ES-I3 (cell line): ENCODE data around the gene RBM17.
"Not testable (repeated sequence)": the region's sequence is repeated elsewhere in the genome, so short reads cannot be mapped to it uniquely, and the experiment has no call there.

ENCODE experiments used
- H3K36me3 ChIP-seq: 2 replicates; pipeline ENCODE4 v1.6.1; 2013; ENCODE audit warnings: mild to moderate bottlenecking, low read length, control low read depth, moderate library complexity; ENCODE audit not compliant: insufficient read depth
- H3K4me1 ChIP-seq: 2 replicates; pipeline ENCODE4 v1.6.1; 2013; ENCODE audit warnings: mild to moderate bottlenecking, control low read depth, low read length; ENCODE audit not compliant: insufficient read depth
- H3K9ac ChIP-seq: 2 replicates; pipeline ENCODE4 v1.6.1; 2013; ENCODE audit warnings: low read depth, mild to moderate bottlenecking, low read length, moderate library complexity
- H3K9me3 ChIP-seq: 2 replicates; pipeline ENCODE4 v1.6.1; 2013; ENCODE audit warnings: mild to moderate bottlenecking, low read length, moderate library complexity; ENCODE audit not compliant: control insufficient read depth, insufficient read depth

The RBM17 gene

DNA sequence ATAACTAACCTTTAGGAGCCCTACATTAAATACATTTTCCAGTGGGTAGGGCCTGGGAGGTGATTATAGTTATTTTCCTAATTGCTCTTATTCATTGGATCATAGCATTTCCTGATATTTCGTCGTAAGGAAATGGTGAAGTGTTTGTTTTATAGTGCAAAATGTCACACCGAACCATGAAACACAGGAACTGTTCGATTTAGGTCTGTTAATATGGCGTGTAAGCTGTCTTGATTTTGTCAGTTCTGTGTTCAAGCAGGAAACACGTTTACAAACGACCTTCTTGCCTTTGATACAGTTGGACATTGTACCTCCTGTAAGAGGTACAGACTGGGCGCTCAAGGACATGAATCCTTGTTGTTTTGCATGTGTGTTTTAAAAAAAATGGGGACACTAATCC is 14.8 kb downstream of the RBM17 start:
- Histone ChIP-seq H3K4me1 (peaks cover 29% of the 10 kb centered on the region), H3K9ac (no peak overlapping the region), H3K9me3 (no peaks in the 10 kb centered on the region), H3K36me3 (peaks cover 20% of the 10 kb centered on the region)

DNA sequence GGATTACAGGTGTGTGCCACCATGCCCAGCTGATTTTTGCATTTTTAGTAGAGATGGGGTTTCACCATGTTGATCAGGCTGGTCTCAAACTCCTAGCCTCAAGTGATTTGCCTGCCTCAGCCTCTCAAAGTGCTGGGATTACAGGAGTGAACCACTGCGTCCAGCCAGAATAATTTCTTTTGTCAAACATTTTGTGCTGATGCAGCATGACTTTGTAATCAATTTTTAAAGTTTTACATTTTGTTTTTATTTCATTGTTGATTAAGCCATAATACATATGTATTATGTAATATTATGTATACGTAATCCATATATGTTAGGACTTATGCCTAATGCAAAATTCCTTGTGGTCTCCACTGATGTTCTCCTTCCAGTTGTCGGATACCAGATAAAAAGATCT is 18.8 kb downstream of the RBM17 start:
- H3K36me3 ChIP-seq = peaks cover 41% of the 10 kb centered on the region
- H3K9me3 ChIP-seq = not testable (repeated sequence)

GRCh38 chr10:6108072-6108471 is 19.2 kb downstream of the RBM17 start:
- H3K9ac ChIP-seq = no peak overlapping the region
- peaks cover 41% of the 10 kb centered on the region for H3K36me3 ChIP-seq
- no peaks in the 10 kb centered on the region for H3K9me3 ChIP-seq
- H3K4me1 ChIP-seq = peaks cover 37% of the 10 kb centered on the region

More for the DNA sequence above, 18.8 kb downstream of the RBM17 start:
- not testable (repeated sequence) for H3K9ac ChIP-seq
- H3K4me1 ChIP-seq = peaks cover 37% of the 10 kb centered on the region

GRCh38 chr10:6108631-6109443 is 20.0 kb downstream of the RBM17 start:
- Histone ChIP-seq H3K36me3 (peaks cover 44% of the 10 kb centered on the region), H3K4me1 (peaks cover 33% of the 10 kb centered on the region), H3K9me3 (no peaks in the 10 kb centered on the region), H3K9ac (no peak overlapping the region)

DNA sequence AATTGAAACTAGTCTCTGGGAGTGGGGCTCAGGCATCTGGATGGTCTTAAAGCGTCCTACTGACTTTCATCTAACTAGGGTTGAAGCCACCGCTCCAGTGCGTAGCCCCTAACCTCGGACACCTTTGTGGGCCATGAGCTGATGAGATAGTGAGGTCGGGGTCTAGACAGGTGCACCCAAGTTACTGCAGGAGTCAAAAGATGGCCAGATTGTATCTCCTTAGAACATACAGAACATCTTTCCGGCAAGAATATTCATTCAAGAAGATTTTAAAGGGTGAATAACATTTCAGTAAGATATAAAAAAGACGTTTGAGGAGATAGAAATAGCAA is 20.6 kb downstream of the RBM17 start:
- no peaks in the 10 kb centered on the region for H3K9me3 ChIP-seq
- peaks cover 28% of the 10 kb centered on the region for H3K4me1 ChIP-seq
- H3K9ac ChIP-seq = no peak overlapping the region
- H3K36me3 ChIP-seq = peaks cover 44% of the 10 kb centered on the region

GRCh38 chr10:6110136-6110535 is 21.3 kb downstream of the RBM17 start:
- Histone ChIP-seq H3K4me1 (peaks cover 20% of the 10 kb centered on the region), H3K9ac (no peak overlapping the region), H3K36me3 (peaks cover 45% of the 10 kb centered on the region), H3K9me3 (no peaks in the 10 kb centered on the region)

DNA sequence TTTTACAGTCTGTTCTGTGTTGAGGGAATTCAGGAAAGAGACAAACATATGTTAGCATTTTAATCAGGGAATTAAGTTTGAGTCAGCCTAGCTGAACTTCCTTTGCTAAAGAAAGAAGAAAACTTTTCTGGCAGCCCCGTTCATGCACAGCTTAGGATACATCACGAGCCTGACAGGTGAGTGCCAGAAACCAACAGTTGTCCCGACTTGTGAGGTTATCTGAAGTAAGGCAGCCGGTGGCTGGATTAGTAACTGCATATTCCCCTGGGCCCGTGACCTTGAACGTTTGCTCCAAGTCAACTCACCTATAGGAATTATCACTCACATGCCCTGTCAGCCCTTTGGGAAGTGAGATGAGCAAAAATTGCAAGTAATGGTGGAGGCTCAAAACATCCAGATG is 24.1 kb downstream of the RBM17 start:
- peaks cover 50% of the 10 kb centered on the region for H3K36me3 ChIP-seq
- peaks cover 16% of the 10 kb centered on the region for H3K4me1 ChIP-seq
- H3K9ac ChIP-seq = no peak overlapping the region
- no peaks in the 10 kb centered on the region for H3K9me3 ChIP-seq

GRCh38 chr10:6114299-6114698 is 25.5 kb downstream of the RBM17 start:
- H3K36me3 ChIP-seq = peaks cover 50% of the 10 kb centered on the region
- H3K9me3 ChIP-seq = no peaks in the 10 kb centered on the region
- H3K4me1 ChIP-seq = peaks cover 2% of the 10 kb centered on the region; the same call in 1 of the 2 replicates
- no peak overlapping the region for H3K9ac ChIP-seq

DNA sequence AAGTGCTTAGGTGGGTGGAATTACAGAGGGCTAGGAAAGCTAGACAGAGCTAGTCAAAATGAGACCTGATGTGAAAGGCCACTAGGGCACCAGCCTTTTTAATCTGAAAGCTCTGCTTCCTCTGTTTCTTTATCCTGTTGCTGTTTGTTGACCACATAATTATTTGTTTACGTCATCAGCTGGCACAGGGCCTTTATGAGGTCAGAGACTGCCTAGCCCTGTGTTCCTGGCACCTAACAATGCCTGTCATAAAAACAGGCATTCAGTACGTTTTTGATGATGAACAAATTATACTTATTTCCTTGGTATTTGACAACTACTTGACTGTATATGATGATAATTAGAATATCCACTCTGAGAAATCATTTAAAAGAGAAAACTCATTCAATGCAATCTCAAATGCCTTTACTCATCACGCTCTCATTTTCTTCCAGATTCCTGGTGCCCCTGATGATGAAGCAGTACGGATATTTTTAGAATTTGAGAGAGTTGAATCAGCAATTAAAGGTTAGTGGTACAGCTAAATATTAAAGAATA is 26.0 kb downstream of the RBM17 start:
- no peaks in the 10 kb centered on the region for H3K9me3 ChIP-seq
- no peak overlapping the region for H3K9ac ChIP-seq
- H3K36me3 ChIP-seq = peaks cover 46% of the 10 kb centered on the region
- H3K4me1 ChIP-seq = no peaks in the 10 kb centered on the region

- no peaks in the 10 kb centered on the region for H3K9me3 ChIP-seq
- H3K4me1 ChIP-seq = no peaks in the 10 kb centered on the region
- H3K9ac ChIP-seq = no peak overlapping the region
- H3K36me3 ChIP-seq = peaks cover 40% of the 10 kb centered on the region
Observed at GRCh38 chr10:6115411-6115810, 26.6 kb downstream of the RBM17 start.

DNA sequence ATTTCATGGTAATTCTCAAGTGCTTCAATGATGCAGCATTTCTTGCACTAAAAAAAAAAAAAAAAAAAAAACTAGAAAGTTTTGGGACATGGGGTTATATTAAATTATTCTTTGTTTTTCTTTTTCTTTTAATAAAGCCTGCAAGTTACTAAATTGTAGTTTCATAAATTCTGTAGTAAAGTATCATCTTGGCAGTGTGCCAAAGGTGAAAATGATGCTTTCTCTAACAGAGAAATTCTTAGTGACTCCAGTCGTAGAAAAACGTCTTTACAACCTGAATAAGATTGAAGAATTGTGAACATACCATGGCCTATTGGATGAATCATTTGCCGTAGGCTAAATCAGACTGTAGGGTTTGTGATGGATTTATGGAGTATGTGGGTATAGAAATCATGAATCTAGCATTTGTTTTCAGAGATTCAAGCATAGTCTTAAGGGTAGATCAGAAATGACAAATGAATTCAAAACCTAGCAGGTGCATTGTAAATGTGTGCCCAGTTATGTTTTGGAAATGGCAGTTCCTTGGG is 27.1 kb downstream of the RBM17 start:
- H3K9ac ChIP-seq = no peak overlapping the region
- H3K4me1 ChIP-seq = no peaks in the 10 kb centered on the region
- peaks cover 36% of the 10 kb centered on the region for H3K36me3 ChIP-seq
- H3K9me3 ChIP-seq = no peaks in the 10 kb centered on the region

DNA sequence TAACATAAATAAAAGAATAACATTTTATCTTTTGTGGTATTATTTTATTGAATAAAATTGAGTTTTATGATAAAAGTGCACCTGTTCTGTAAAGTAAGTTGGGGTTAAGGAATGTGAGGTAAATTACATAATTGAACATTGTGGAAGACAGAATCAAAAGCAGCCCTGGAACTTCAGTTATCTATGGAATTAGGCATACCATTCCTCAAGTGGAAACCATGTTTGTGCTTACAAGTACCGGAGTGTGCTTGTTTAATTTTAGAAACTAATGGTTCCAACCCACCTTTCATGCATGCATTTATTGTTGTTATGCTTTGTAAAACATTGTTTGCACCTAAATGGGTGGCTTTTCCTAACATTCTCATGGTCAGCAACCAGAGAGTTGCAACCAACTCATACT is 28.0 kb downstream of the RBM17 start:
- Histone ChIP-seq H3K4me1 (no peaks in the 10 kb centered on the region), H3K9me3 (no peaks in the 10 kb centered on the region), H3K36me3 (peaks cover 34% of the 10 kb centered on the region), H3K9ac (no peak overlapping the region)

DNA sequence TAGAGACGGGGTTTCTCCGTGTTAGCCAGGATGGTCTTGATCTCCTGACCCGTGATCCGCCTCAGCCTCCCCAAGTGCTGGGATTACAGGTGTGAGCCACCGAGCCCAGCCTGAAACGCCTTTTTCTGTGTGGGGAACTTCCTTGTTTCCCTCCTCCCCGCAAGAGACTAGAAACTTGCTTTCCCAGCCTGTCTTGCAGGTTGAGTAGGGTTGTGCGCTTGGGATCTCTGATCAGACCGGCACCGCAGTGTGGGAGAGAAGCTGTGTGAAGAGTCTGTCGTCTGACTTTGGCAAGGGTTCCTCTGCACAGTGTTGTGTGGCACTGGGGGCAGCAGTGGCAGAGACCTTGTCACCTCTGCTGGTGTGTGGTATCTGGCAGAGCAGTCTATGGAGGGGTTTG is 28.9 kb downstream of the RBM17 start:
- Histone ChIP-seq H3K4me1 (no peaks in the 10 kb centered on the region), H3K9me3 (no peaks in the 10 kb centered on the region), H3K9ac (no peak overlapping the region), H3K36me3 (peaks cover 25% of the 10 kb centered on the region)

- Histone ChIP-seq H3K36me3 (peaks cover 9% of the 10 kb centered on the region), H3K9ac (no peak overlapping the region), H3K9me3 (no peaks in the 10 kb centered on the region), H3K4me1 (no peaks in the 10 kb centered on the region)
Observed at GRCh38 chr10:6119423-6119822, 30.6 kb downstream of the RBM17 start.

GRCh38 chr10:6119962-6120361 is 31.1 kb downstream of the RBM17 start:
- no peaks in the 10 kb centered on the region for H3K4me1 ChIP-seq
- H3K9me3 ChIP-seq = no peaks in the 10 kb centered on the region
- no peak overlapping the region for H3K9ac ChIP-seq
- H3K36me3 ChIP-seq = peaks cover 8% of the 10 kb centered on the region
